Astrocyte of the cerebellum (primary cell): ENCODE data around the gene PORCN.
"Not testable (repeated sequence)": the region's sequence is repeated elsewhere in the genome, so short reads cannot be mapped to it uniquely, and the experiment has no call there.

Experiments
- DNase-seq: peaks from one replicate; pipeline ENCODE4 v3.0.0-alpha.2; 2011; ENCODE audit warnings: low read depth
- H3K4me3 ChIP-seq: 2 replicates; pipeline ENCODE4 v1.5.1; 2011; ENCODE audit warnings: mild to moderate bottlenecking, low read depth, low read length, moderate library complexity
- in situ Hi-C: cut with HindIII; loops from 2 replicates; pipeline ENCODE4 v1.10.0; 2017; ENCODE audit warnings: low sequenced_read_pairs
- TF ChIP-seq, protein P1 (sequence below): IDR thresholded peaks from 2 replicates; pipeline ENCODE4 v1.5.1; 2012; ENCODE audit warnings: low read length, low read depth, moderate library complexity, mild to moderate bottlenecking; ENCODE audit errors: missing control alignments

PORCN gene

DNA sequence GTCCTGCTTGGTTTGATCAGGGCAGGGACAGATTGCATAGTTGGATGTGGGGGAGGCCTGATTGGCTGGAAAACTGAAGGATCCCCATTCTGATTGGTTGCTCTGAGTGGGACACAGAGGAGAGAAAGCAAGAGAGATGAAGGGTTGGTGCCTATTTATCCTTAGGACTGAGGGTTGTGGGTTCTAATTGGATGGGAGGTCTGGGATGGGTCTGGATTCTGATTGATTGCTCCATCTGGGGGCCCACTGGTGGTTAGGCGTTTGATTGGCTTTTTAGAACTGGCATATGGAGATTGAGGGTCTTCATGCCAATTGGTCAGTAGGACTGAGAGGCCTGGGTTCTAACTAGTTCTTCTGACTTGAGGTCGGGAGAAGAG, 12.2 kb downstream of the PORCN start:
- peak overlapping the region; percentile 54 for H3K4me3 ChIP-seq
- TF ChIP-seq, protein P1, sequence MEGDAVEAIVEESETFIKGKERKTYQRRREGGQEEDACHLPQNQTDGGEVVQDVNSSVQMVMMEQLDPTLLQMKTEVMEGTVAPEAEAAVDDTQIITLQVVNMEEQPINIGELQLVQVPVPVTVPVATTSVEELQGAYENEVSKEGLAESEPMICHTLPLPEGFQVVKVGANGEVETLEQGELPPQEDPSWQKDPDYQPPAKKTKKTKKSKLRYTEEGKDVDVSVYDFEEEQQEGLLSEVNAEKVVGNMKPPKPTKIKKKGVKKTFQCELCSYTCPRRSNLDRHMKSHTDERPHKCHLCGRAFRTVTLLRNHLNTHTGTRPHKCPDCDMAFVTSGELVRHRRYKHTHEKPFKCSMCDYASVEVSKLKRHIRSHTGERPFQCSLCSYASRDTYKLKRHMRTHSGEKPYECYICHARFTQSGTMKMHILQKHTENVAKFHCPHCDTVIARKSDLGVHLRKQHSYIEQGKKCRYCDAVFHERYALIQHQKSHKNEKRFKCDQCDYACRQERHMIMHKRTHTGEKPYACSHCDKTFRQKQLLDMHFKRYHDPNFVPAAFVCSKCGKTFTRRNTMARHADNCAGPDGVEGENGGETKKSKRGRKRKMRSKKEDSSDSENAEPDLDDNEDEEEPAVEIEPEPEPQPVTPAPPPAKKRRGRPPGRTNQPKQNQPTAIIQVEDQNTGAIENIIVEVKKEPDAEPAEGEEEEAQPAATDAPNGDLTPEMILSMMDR = no peak
- DNase-seq = no peak
- in situ Hi-C loops = no loop called here

DNA sequence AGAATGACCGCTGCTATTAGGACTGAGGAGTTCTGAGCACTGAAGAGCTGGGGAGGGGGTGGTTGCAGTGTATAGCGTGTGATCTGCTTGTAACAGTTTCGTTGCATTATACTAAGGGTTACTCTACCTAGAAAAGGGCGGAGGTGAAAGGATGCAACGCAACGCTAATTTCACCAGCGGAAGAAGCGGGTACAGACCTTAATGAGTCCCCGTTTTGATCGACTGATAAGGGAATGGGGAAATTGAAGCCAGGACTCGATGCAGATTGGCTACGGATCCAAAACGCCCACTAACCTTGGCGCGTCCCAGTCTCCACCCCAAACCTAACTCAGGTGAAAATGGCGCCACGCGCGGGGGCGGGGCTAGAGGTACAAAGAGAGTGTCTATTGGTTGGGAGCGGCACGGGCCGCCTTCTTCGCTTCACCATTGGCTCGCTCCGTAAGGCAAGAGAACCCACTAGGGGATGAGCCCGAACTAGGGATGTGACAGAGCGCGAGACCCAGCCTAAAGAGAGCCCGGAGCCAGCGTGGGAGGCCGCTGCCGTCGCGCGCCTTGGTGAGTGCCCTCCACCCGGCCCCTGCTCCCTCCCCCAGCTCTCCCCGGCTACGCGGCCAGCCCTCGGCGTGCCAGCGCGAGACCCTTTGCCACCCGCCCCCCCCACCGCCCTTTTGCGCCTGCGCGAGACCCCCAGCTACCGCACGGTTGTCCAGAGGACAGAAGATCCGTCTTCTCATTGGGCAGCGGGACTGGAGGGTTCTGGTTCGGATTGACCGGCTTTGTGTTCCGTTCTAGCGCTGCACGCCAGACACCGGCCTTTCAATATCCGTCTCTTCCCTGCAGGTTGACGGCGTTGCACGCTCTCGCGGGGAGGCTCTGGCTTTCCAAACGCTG, 12.8 kb downstream of the PORCN start, which contains the start of gene EBP:
TSS of gene EBP (plus strand) at position 456 of the 891 bp plus-strand sequence. CDS start 1,964 bp downstream, outside the sequence.
- TF ChIP-seq, protein P1 = no peak
- in situ Hi-C loops = no loop called here
- H3K4me3 ChIP-seq = peak within 1 kb of the TSS; percentile 54
- peak; percentile 41 for DNase-seq

DNA sequence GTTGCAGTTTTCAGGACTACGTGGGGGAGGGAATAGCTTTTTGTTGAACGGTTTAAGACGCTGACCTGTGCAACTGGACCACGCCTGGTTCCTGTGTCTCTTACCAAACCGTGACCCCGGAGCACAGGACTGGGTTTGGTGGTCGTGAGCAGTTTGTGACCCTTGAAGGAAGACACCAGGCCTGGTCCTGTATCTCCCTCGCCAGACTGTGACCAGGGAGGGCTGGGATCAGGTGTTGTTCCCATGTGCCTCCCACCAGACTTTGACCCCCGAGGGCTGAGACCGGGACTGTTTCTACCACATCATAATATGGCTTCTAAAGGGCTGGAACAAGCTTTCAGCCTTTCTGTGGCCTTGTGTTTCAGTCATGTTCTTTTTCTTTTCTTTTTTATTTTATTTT, 13.5 kb downstream of the PORCN start:
- DNase-seq = no peak
- in situ Hi-C loops = no loop called here
- H3K4me3 ChIP-seq = peak overlapping the region; percentile 54
- TF ChIP-seq, protein P1 = no peak

DNA sequence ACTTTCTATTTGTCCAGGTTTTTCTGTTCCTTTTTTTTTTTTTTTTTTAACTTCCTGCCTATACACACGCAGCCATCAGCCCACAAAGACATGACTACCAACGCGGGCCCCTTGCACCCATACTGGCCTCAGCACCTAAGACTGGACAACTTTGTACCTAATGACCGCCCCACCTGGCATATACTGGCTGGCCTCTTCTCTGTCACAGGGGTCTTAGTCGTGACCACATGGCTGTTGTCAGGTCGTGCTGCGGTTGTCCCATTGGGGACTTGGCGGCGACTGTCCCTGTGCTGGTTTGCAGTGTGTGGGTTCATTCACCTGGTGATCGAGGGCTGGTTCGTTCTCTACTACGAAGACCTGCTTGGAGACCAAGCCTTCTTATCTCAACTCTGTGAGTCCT, 14.9 kb downstream of the PORCN start:
- H3K4me3 ChIP-seq = no peak overlapping the region
- no peak for DNase-seq
- TF ChIP-seq, protein P1 = no peak
- in situ Hi-C loops = no loop called here

DNA sequence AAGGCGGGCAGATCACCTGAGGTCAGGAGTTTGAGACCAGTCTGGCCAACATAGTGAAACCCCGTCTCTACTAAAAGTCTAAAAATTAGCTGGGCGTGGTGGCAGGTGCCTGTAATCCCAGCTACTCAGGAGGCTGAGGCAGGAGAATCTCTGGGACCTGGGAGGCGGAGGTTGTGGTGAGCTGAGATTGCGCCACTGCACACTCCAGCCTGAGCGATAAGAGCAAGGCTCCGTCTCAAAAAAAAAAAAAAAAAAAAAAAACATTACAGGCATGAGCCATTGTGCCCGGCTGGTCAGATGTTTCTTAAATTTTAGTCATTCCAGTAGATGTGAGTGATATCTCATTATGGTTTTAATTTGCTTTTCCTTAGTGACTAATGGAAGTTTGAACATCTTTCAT, 17.1 kb downstream of the PORCN start:
- DNase-seq, H3K4me3 ChIP-seq, in situ Hi-C loops: not testable (repeated sequence)

DNA sequence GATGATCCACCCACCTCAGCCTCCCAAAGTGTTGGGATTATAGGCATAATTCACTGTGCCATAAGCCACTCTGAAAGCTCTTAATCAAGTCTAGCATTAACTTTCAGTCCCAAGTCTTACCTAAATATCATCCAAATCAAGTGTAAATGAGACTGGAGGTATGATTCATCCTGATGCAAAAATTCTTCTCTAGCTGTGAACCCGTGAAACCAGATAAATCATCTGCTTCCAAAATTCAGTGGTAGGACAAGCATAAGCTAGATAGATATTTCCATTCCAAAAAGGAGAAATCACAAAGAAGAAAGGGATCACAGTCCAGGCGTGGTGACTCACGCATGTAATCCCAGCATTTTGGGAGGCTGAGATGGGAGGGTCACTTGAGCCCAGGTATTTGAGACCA, 21.9 kb downstream of the PORCN start:
- TF ChIP-seq, protein P1 = no peak
- no peak for DNase-seq
- in situ Hi-C loops = no loop called here
- no peak overlapping the region for H3K4me3 ChIP-seq

DNA sequence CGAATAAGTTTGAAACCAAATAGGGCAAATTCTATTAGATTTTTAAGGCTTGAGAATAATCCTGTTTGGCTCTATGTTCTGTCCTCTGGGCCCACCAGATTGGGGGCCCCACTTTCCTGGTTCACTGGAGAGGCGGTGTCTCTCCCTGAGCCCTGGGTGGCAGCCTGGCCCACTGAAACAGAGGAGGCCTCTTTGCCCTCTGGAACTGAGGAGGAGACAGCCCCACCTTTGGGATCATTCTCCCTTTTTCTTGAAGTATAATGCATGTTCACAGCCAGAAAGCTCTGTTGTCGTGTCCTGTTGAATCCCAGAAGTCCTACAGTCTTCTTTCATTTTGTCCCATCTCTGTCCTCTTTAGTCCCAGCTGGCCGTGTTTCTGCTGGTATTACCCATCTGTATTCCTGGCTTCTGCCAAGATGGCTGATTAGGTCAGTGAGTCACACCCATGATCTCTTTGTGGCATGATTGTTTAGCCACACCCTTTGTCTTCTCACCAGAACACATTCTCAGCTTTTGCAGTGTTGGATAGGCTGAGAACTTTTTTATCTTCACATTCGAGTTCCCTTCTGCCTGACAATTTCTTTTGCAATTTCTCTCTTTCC, 22.7 kb downstream of the PORCN start:
- in situ Hi-C loops = no loop called here
- TF ChIP-seq, protein P1 = no peak
- peak; percentile 22 for DNase-seq
- no peak overlapping the region for H3K4me3 ChIP-seq
